HUES6 (cell line): Measurements from ENCODE around the gene RBM45.

Source experiments
- H3K27ac ChIP-seq: 2 replicates; pipeline ENCODE4 v1.7.0; 2013; ENCODE audit warnings: low read depth, mild to moderate bottlenecking, low read length, inconsistent platforms
- H3K27me3 ChIP-seq: 2 replicates; pipeline ENCODE4 v1.6.1; 2013; ENCODE audit warnings: low read length; ENCODE audit not compliant: control insufficient read depth, insufficient read depth
- H3K36me3 ChIP-seq: 2 replicates; pipeline ENCODE4 v1.6.1; 2013; ENCODE audit warnings: low read length; ENCODE audit not compliant: control insufficient read depth, insufficient read depth
- H3K4me1 ChIP-seq: 2 replicates; pipeline ENCODE4 v1.6.1; 2013; ENCODE audit warnings: low read length; ENCODE audit not compliant: control insufficient read depth, insufficient read depth
- H3K4me3 ChIP-seq: 2 replicates; pipeline ENCODE4 v1.5.1; 2013; ENCODE audit warnings: low read depth, low read length
- H3K9ac ChIP-seq: one replicate; pipeline ENCODE4 v1.6.1; 2013; ENCODE audit warnings: mild to moderate bottlenecking, low read length
- H3K9me3 ChIP-seq: 2 replicates; pipeline ENCODE4 v1.6.1; 2013; ENCODE audit warnings: low read depth, low read length; ENCODE audit not compliant: control insufficient read depth, insufficient read depth

RBM45 gene

DNA sequence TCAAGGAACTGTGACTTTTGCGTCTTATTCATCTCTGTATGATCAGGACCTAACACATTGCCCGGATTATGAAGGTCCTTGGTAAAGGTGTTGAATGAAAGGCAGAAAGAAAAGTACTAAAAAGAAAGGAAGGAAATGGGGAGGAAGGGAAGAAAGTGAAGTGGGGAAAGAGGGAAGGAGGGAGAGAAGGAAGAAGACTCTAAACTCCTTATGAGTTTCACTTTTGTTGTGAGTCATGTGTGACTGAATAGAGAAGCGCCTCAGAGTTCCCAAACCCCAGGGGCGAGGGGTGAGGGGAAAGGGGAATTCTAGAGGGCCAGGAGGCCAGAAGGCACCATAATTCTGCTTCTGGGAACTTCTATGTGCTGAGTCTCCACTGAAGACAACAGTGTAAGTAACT, 51.2 kb downstream of the RBM45 start:
- H3K27me3 ChIP-seq: no peaks in the 10 kb centered on the region
- H3K36me3 ChIP-seq: no peaks in the 10 kb centered on the region
- no peaks in the 10 kb centered on the region for H3K4me1 ChIP-seq
- no peak overlapping the region for H3K27ac ChIP-seq
- H3K9ac ChIP-seq: no peak overlapping the region
- H3K4me3 ChIP-seq: no peak overlapping the region
- H3K9me3 ChIP-seq: no peaks in the 10 kb centered on the region

DNA sequence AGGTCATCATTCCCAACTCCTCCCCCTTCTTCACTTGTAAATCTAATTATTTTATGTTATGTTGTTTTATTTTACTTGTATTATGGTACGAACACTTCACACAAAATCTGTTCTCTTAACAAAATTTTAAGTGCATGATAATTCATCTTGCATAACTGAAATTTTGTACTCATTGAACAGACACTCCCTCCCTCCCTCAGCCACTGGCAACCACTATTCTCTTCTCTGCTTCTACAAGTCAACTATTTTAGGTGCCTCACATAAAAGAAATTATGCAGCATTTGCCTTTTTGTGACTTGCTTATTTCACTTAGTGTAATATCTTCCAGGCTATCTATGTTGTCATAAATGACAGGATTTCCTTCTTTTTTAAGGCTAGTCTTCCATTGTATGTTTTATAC, 51.7 kb downstream of the RBM45 start:
- no peak overlapping the region for H3K9ac ChIP-seq
- H3K9me3 ChIP-seq: no peaks in the 10 kb centered on the region
- H3K4me3 ChIP-seq: no peak overlapping the region
- H3K4me1 ChIP-seq: no peaks in the 10 kb centered on the region
- no peaks in the 10 kb centered on the region for H3K36me3 ChIP-seq
- no peak overlapping the region for H3K27ac ChIP-seq
- no peaks in the 10 kb centered on the region for H3K27me3 ChIP-seq

DNA sequence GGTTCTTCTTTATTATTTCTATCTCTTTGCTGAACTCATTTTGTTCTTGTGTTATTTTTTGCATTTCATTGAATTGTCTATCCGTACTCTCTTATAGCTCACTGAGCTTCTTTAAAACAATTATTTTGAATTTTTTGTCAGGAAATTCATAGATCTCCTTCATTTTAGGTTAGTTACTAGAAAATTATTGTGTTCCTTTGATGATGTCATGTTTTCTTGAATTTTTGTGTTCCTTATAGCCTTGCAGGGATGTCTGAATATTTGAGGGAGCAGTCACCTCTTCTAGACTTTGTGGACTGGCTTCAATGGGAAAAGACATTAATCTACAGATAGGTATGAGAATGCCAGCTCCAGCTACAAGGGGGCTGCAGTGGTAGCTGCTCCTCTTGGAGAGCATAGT, 61.4 kb downstream of the RBM45 start:
- Histone ChIP-seq H3K9ac (no peak overlapping the region), H3K9me3 (no peaks in the 10 kb centered on the region), H3K27me3 (no peaks in the 10 kb centered on the region), H3K27ac (no peak overlapping the region), H3K36me3 (no peaks in the 10 kb centered on the region), H3K4me1 (no peaks in the 10 kb centered on the region), H3K4me3 (no peak overlapping the region)

DNA sequence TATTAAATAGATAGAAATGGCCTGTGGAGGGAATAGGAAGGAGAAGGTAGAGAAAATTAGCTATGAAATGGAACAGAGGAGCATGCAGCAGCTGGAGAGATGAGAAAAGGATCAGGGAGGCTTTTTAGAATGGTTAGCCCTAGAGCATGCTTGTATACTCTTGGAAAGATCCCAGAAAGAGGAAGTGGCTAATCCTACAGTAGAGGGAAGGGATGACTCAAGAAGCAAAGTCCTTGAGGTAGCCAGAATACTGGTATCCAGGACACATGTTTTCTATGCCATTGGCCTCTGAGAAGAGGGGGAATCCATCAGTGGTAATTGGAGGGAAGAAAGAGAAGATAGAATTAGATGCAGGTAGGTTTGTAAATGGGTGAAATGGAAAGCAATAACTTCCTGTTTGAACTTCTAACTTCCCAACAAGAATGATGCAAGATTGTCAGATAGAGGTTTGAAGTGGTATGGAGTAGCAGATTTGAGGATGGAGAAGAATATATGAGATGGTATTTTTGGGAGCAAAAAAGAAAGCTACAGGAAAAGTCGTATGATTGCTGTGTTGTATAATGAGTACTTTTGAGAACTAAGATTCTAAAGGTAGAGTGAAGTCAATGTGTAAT, 64.9 kb downstream of the RBM45 start:
- H3K27me3 ChIP-seq: no peaks in the 10 kb centered on the region
- no peak overlapping the region for H3K4me3 ChIP-seq
- no peak overlapping the region for H3K9ac ChIP-seq
- no peaks in the 10 kb centered on the region for H3K9me3 ChIP-seq
- H3K27ac ChIP-seq: no peak overlapping the region
- H3K36me3 ChIP-seq: no peaks in the 10 kb centered on the region
- no peaks in the 10 kb centered on the region for H3K4me1 ChIP-seq
